Kidney capillary endothelial cell (primary cell): ENCODE results near the gene PEX11B.
"Not testable (repeated sequence)": the region's sequence is repeated elsewhere in the genome, so short reads cannot be mapped to it uniquely, and the experiment has no call there.

Experiments used
- DNase-seq: peaks from one replicate; pipeline ENCODE4 v3.0.0-alpha.2; 2018; ENCODE audit warnings: low spot score

The PEX11B gene

GRCh38 chr1:145952903-145953302, 34.4 kb upstream of the PEX11B start:
- no peak for DNase-seq

- DNase-seq, result no peak
These were observed 33.0 kb upstream of the PEX11B start for GRCh38 chr1:145951526-145951925.

- DNase-seq, result no peak
These were observed 30.7 kb upstream of the PEX11B start for GRCh38 chr1:145949219-145949618.

GRCh38 chr1:145947551-145947950, 29.0 kb upstream of the PEX11B start:
- no peak for DNase-seq

GRCh38 chr1:145946477-145946986, 28.0 kb upstream of the PEX11B start:
- no peak for DNase-seq

- no peak for DNase-seq
These were observed 26.0 kb upstream of the PEX11B start for GRCh38 chr1:145944532-145944931.

GRCh38 chr1:145942871-145943270, 24.4 kb upstream of the PEX11B start:
- no peak for DNase-seq

GRCh38 chr1:145942405-145942804, 23.9 kb upstream of the PEX11B start:
- DNase-seq, result no peak

- no peak for DNase-seq
These were observed 18.9 kb upstream of the PEX11B start for GRCh38 chr1:145937436-145937835.

GRCh38 chr1:145936247-145936646, 17.7 kb upstream of the PEX11B start:
- no peak for DNase-seq

GRCh38 chr1:145935708-145936107, 17.2 kb upstream of the PEX11B start:
- DNase-seq, result no peak

- not testable (repeated sequence) for DNase-seq
These were observed 14.0 kb upstream of the PEX11B start for GRCh38 chr1:145932522-145933009.

GRCh38 chr1:145927916-145928643, 9.6 kb upstream of the PEX11B start:
- no peak for DNase-seq

- DNase-seq, result peak; percentile 96
These were observed 8.8 kb upstream of the PEX11B start, which contains the start of gene RBM8A for GRCh38 chr1:145927063-145927886. Gene RBM8A (minus strand): TSS chr1:145927484. CDS start chr1:145927426, 58 bp downstream.

- DNase-seq, result no peak
These were observed 8.2 kb upstream of the PEX11B start for GRCh38 chr1:145926686-145927062.

GRCh38 chr1:145922266-145922665, 3.7 kb upstream of the PEX11B start:
- no peak for DNase-seq

- not testable (repeated sequence) for DNase-seq
These were observed 1.8 kb upstream of the PEX11B start for GRCh38 chr1:145920297-145920696.

- peak; percentile 33 for DNase-seq
These were observed 749 bp upstream of the PEX11B start for GRCh38 chr1:145918992-145919939.

- no peak for DNase-seq
These were observed 922 bp downstream of the PEX11B start for GRCh38 chr1:145917595-145917994.

GRCh38 chr1:145916745-145917144, 1.8 kb downstream of the PEX11B start:
- DNase-seq, result no peak

- DNase-seq, result no peak
These were observed 6.3 kb downstream of the PEX11B start for GRCh38 chr1:145912128-145912641.
